Measurements from ENCODE around the gene MS4A8. TPM values are rescaled to one million over a fixed set of nuclear protein-coding genes. Genes with fewer than 3 reads are reported as not detected.
"Not testable (repeated sequence)": the region's sequence is repeated elsewhere in the genome, so short reads cannot be mapped to it uniquely, and the experiment has no call there.

The MS4A8 gene
- total and polyA plus RNA-seq, 2 experiments from 2014 or later: 1.7 to 3.8 TPM

DNA sequence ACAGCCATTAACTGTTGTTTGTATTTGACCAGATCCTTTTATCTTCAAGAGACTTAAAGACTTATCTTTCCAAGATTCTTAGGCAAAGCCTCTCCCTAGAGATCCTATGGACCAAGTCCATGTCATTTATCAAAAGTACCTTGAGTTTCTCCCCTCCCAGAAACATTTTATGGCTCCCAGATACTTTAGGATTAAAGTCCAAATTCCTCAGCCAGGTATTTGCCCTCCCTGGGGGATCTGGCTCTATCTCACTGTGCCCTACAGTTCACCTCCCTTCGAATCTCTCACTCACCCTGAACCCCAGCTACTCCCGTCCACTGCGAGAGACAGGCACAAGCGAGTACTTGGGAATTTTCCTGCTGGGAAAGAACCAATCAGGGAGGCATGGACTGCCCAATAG is 11.9 kb downstream of the MS4A8 start:
- no peaks in the 10 kb centered on the region for H3K9me3 ChIP-seq (ENCODE audit: low read depth)
- H3K4me1 ChIP-seq (ENCODE audit: insufficient read depth): peaks cover 12% of the 10 kb centered on the region
- 40% methylated on average over 4 of the region's 4 CpGs for WGBS (ENCODE audit: low lambda C conversion rate, missing lambda C conversion rate)

DNA sequence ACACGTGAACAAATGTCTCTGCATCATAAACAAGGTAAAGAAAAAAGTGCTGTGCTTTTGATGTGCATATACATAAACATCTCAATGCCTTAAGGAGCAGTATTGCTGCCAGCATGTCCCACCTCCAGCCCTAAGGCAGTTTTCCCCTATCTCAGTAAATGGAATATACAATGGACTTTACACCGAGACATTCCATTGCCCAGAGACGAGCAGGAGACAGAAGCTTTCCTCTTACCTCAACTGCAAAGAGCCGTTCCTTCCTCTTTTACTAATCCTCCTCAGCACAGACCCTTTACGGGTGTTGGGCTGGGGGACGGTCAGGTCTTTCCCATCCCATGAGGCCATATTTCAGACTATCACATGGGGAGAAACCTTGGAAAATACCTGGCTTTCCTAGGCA is 14.0 kb downstream of the MS4A8 start:
- H3K27ac ChIP-seq: peak overlapping the region; percentile 61
- H4K20me1 ChIP-seq (ENCODE audit: insufficient read depth, poor library complexity, severe bottlenecking); DNase-seq (ENCODE audit: low spot score); H3K36me3 ChIP-seq (replicated peaks; ENCODE audit: insufficient read depth, low read depth); H3K4me2 ChIP-seq; H2AFZ ChIP-seq; H3K27me3 ChIP-seq; H3K4me3 ChIP-seq; H3K79me2 ChIP-seq; H3K9me2 ChIP-seq (replicated peaks; ENCODE audit: insufficient read depth); H3K9me3 ChIP-seq (ENCODE audit: low read depth): not testable (repeated sequence)
- H3K4me1 ChIP-seq (ENCODE audit: insufficient read depth): peaks cover 12% of the 10 kb centered on the region
- 63% methylated on average over 6 of the region's 6 CpGs for WGBS (ENCODE audit: low lambda C conversion rate, missing lambda C conversion rate)

More for the DNA sequence above, 11.9 kb downstream of the MS4A8 start:
- H3K4me3 ChIP-seq: no peak overlapping the region
- no peaks in the 10 kb centered on the region for H3K27me3 ChIP-seq
- H3K79me2 ChIP-seq: no peaks in the 10 kb centered on the region
- no peak overlapping the region for H2AFZ ChIP-seq
- no peaks in the 10 kb centered on the region for H3K9me2 ChIP-seq (replicated peaks; ENCODE audit: insufficient read depth)
- H4K20me1 ChIP-seq (ENCODE audit: insufficient read depth, poor library complexity, severe bottlenecking): no peaks in the 10 kb centered on the region
- peak overlapping the region; percentile 78 for H3K27ac ChIP-seq
- H3K36me3 ChIP-seq (replicated peaks; ENCODE audit: insufficient read depth, low read depth): no peaks in the 10 kb centered on the region
- DNase-seq (ENCODE audit: low spot score): peak; percentile 55
- peak overlapping the region; percentile 26 for H3K4me2 ChIP-seq
- TF ChIP-seq, protein P1, sequence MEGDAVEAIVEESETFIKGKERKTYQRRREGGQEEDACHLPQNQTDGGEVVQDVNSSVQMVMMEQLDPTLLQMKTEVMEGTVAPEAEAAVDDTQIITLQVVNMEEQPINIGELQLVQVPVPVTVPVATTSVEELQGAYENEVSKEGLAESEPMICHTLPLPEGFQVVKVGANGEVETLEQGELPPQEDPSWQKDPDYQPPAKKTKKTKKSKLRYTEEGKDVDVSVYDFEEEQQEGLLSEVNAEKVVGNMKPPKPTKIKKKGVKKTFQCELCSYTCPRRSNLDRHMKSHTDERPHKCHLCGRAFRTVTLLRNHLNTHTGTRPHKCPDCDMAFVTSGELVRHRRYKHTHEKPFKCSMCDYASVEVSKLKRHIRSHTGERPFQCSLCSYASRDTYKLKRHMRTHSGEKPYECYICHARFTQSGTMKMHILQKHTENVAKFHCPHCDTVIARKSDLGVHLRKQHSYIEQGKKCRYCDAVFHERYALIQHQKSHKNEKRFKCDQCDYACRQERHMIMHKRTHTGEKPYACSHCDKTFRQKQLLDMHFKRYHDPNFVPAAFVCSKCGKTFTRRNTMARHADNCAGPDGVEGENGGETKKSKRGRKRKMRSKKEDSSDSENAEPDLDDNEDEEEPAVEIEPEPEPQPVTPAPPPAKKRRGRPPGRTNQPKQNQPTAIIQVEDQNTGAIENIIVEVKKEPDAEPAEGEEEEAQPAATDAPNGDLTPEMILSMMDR (IDR thresholded peaks at IDR 0.05; ENCODE audit: poor library complexity): no peak

- Histone ChIP-seq H4K20me1 (ENCODE audit: insufficient read depth, poor library complexity, severe bottlenecking) (no peaks in the 10 kb centered on the region), H3K9me2 (replicated peaks; ENCODE audit: insufficient read depth) (no peaks in the 10 kb centered on the region), H3K4me3 (no peak overlapping the region), H3K9me3 (ENCODE audit: low read depth) (no peaks in the 10 kb centered on the region), H3K79me2 (no peaks in the 10 kb centered on the region), H3K27ac (peak overlapping the region; percentile 86), H3K4me2 (no peak overlapping the region), H3K4me1 (ENCODE audit: insufficient read depth) (peaks cover 5% of the 10 kb centered on the region), H3K27me3 (no peaks in the 10 kb centered on the region), H2AFZ (no peak overlapping the region), H3K36me3 (replicated peaks; ENCODE audit: insufficient read depth, low read depth) (no peaks in the 10 kb centered on the region)
- DNase-seq (ENCODE audit: low spot score): no peak
- TF ChIP-seq, protein P1 (IDR thresholded peaks at IDR 0.05; ENCODE audit: poor library complexity): no peak
- TF ChIP-seq EZH2phosphoT487 (IDR thresholded peaks at IDR 0.05; ENCODE audit: low read depth, severe bottlenecking, unreplicated experiment): no peak
- no peak for TF ChIP-seq EZH2 (IDR thresholded peaks at IDR 0.05; ENCODE audit: borderline replicate concordance)
- WGBS (ENCODE audit: low lambda C conversion rate, missing lambda C conversion rate): 89% methylated on average over 5 of the region's 5 CpGs
Measured at GRCh38 chr11:60717956-60718355, 18.5 kb downstream of the MS4A8 start.

- H3K4me1 ChIP-seq (ENCODE audit: insufficient read depth): peaks cover 5% of the 10 kb centered on the region
- no peak overlapping the region for H2AFZ ChIP-seq
- H4K20me1 ChIP-seq (ENCODE audit: insufficient read depth, poor library complexity, severe bottlenecking): no peaks in the 10 kb centered on the region
- TF ChIP-seq EZH2phosphoT487 (IDR thresholded peaks at IDR 0.05; ENCODE audit: low read depth, severe bottlenecking, unreplicated experiment) (no peak), EZH2 (IDR thresholded peaks at IDR 0.05; ENCODE audit: borderline replicate concordance) (no peak)
- TF ChIP-seq, protein P1 (IDR thresholded peaks at IDR 0.05; ENCODE audit: poor library complexity): no peak
- DNase-seq (ENCODE audit: low spot score): peak; percentile 27
- no peaks in the 10 kb centered on the region for H3K9me2 ChIP-seq (replicated peaks; ENCODE audit: insufficient read depth)
- WGBS (ENCODE audit: low lambda C conversion rate, missing lambda C conversion rate): 47% methylated on average over 10 of the region's 10 CpGs
- no peaks in the 10 kb centered on the region for H3K9me3 ChIP-seq (ENCODE audit: low read depth)
- peak overlapping the region; percentile 86 for H3K27ac ChIP-seq
- no peak overlapping the region for H3K4me2 ChIP-seq
- H3K79me2 ChIP-seq: no peaks in the 10 kb centered on the region
- no peak overlapping the region for H3K4me3 ChIP-seq
- H3K36me3 ChIP-seq (replicated peaks; ENCODE audit: insufficient read depth, low read depth): no peaks in the 10 kb centered on the region
- no peaks in the 10 kb centered on the region for H3K27me3 ChIP-seq
Measured at GRCh38 chr11:60718524-60719316, 19.3 kb downstream of the MS4A8 start.
